Kidney capillary endothelial cell (primary cell): Measurements from ENCODE around the gene ELAVL3.
"Not testable (repeated sequence)": the region's sequence is repeated elsewhere in the genome, so short reads cannot be mapped to it uniquely, and the experiment has no call there.

ENCODE experiments used
- DNase-seq: peaks from one replicate; pipeline ENCODE4 v3.0.0-alpha.2; 2018; ENCODE audit warnings: low spot score

The ELAVL3 gene

GRCh38 chr19:11458912-11459311 is 21.9 kb downstream of the ELAVL3 start:
- DNase-seq, result not testable (repeated sequence)

GRCh38 chr19:11458236-11458900 is 22.5 kb downstream of the ELAVL3 start:
- DNase-seq, result no peak

GRCh38 chr19:11457831-11458230 is 23.0 kb downstream of the ELAVL3 start:
- no peak for DNase-seq

- no peak for DNase-seq
These were observed 23.7 kb downstream of the ELAVL3 start for GRCh38 chr19:11457115-11457514.

GRCh38 chr19:11456659-11457058 is 24.2 kb downstream of the ELAVL3 start:
- no peak for DNase-seq

GRCh38 chr19:11455233-11455554 is 25.7 kb downstream of the ELAVL3 start:
- DNase-seq, result not testable (repeated sequence)

GRCh38 chr19:11453468-11454341 is 27.1 kb downstream of the ELAVL3 start:
- DNase-seq, result no peak

GRCh38 chr19:11452620-11453310 is 28.1 kb downstream of the ELAVL3 start:
- no peak for DNase-seq

GRCh38 chr19:11451871-11452619 is 28.8 kb downstream of the ELAVL3 start:
- no peak for DNase-seq

- no peak for DNase-seq
These were observed 29.4 kb downstream of the ELAVL3 start for GRCh38 chr19:11451327-11451870.

- DNase-seq, result no peak
These were observed 30.1 kb downstream of the ELAVL3 start for GRCh38 chr19:11450570-11451326.

GRCh38 chr19:11448923-11449554 is 31.8 kb downstream of the ELAVL3 start:
- no peak for DNase-seq

GRCh38 chr19:11448410-11448809 is 32.4 kb downstream of the ELAVL3 start:
- no peak for DNase-seq

GRCh38 chr19:11447347-11448262 is 33.2 kb downstream of the ELAVL3 start:
- DNase-seq, result no peak

GRCh38 chr19:11446652-11447301 is 34.1 kb downstream of the ELAVL3 start:
- peak; percentile 29 for DNase-seq

GRCh38 chr19:11446271-11446651 is 34.6 kb downstream of the ELAVL3 start:
- no peak for DNase-seq

- DNase-seq, result no peak
These were observed 35.7 kb downstream of the ELAVL3 start for GRCh38 chr19:11445141-11445540.

GRCh38 chr19:11444059-11444458 is 36.8 kb downstream of the ELAVL3 start:
- no peak for DNase-seq

GRCh38 chr19:11437955-11438354 is 42.9 kb downstream of the ELAVL3 start:
- DNase-seq, result no peak
